ENCODE measurements around the gene ERVMER34-1. TPM values are rescaled to one million over a fixed set of nuclear protein-coding genes. Genes with fewer than 3 reads are reported as not detected.

The ERVMER34-1 gene
- total RNA-seq: 5.1 TPM

- ATAC-seq: peak; percentile 62
Measured at GRCh38 chr4:52750819-52751486, at the start of gene ERVMER34-1. Gene ERVMER34-1 (minus strand): TSS chr4:52751425. CDS start chr4:52745520, 5,905 bp downstream.

GRCh38 chr4:52799813-52800212, 48.6 kb upstream of the ERVMER34-1 start:
- ATAC-seq: no peak

- ATAC-seq: no peak
Measured at GRCh38 chr4:52795533-52795932, 44.3 kb upstream of the ERVMER34-1 start.

- no peak for ATAC-seq
Measured at GRCh38 chr4:52791936-52792335, 40.7 kb upstream of the ERVMER34-1 start.

GRCh38 chr4:52789774-52790173, 38.5 kb upstream of the ERVMER34-1 start:
- ATAC-seq: no peak

GRCh38 chr4:52788806-52789205, 37.6 kb upstream of the ERVMER34-1 start:
- ATAC-seq: no peak

- peak; percentile 71 for ATAC-seq
Measured at GRCh38 chr4:52783069-52783468, 31.8 kb upstream of the ERVMER34-1 start.

GRCh38 chr4:52780617-52781354, 29.6 kb upstream of the ERVMER34-1 start:
- ATAC-seq: no peak

GRCh38 chr4:52780206-52780605, 29.0 kb upstream of the ERVMER34-1 start:
- peak; percentile 67 for ATAC-seq

- ATAC-seq: no peak
Measured at GRCh38 chr4:52760256-52760655, 9.0 kb upstream of the ERVMER34-1 start.

- no peak for ATAC-seq
Measured at GRCh38 chr4:52755426-52755825, 4.2 kb upstream of the ERVMER34-1 start.

- ATAC-seq: no peak
Measured at GRCh38 chr4:52752936-52753335, 1.7 kb upstream of the ERVMER34-1 start.

GRCh38 chr4:52751487-52751911, 274 bp upstream of the ERVMER34-1 start:
- peak; percentile 87 for ATAC-seq

- ATAC-seq: no peak
Measured at GRCh38 chr4:52750213-52750612, 1.0 kb downstream of the ERVMER34-1 start.

- no peak for ATAC-seq
Measured at GRCh38 chr4:52748432-52748831, 2.8 kb downstream of the ERVMER34-1 start.

GRCh38 chr4:52744588-52744987, 6.6 kb downstream of the ERVMER34-1 start:
- ATAC-seq: no peak

- ATAC-seq: no peak
Measured at GRCh38 chr4:52743444-52744019, 7.7 kb downstream of the ERVMER34-1 start.

- ATAC-seq: no peak
Measured at GRCh38 chr4:52729586-52729985, 21.6 kb downstream of the ERVMER34-1 start.

- ATAC-seq: no peak
Measured at GRCh38 chr4:52728691-52729240, 22.5 kb downstream of the ERVMER34-1 start.

GRCh38 chr4:52726826-52727580, 24.2 kb downstream of the ERVMER34-1 start:
- ATAC-seq: no peak

GRCh38 chr4:52721968-52722815, 29.0 kb downstream of the ERVMER34-1 start:
- ATAC-seq: peak; percentile 99

- ATAC-seq: no peak
Measured at GRCh38 chr4:52718123-52718522, 33.1 kb downstream of the ERVMER34-1 start.
